ENCODE measurements around the gene CACNA1C. TPM values are rescaled to one million over a fixed set of nuclear protein-coding genes. Genes with fewer than 3 reads are reported as not detected.

Gene CACNA1C
- total and polyA plus RNA-seq, 10 of the 15 experiments (the other 5 are each of a cell fraction or from before 2014, with no cell fraction given): under 0.01 to 0.15 (median 0.09) TPM; not detected in 5

- RAD21 ChIA-PET (ENCODE audit: unreplicated experiment): no interaction called here
- Histone ChIP-seq H3K36me3 (ENCODE audit: control insufficient read depth in 2 of 2, insufficient read depth in 2 of 2, low read length in 1 of 2) (no peaks in the 10 kb centered on the region), H3K9ac (ENCODE audit: control insufficient read depth, insufficient read depth, low read length) (no peak overlapping the region), H3K4me1 (ENCODE audit: control insufficient read depth, insufficient read depth, low read length) (no peaks in the 10 kb centered on the region), H3K27me3 (replicated peaks in 1 of 2; ENCODE audit: control insufficient read depth in 2 of 2, insufficient read depth in 2 of 2, low read length in 1 of 2) (peaks cover 0 to 2% of the 10 kb centered on the region in 2 experiments; a peak in 2 of 4 replicates), H2AFZ (ENCODE audit: control insufficient read depth, low read depth, low read length) (no peak overlapping the region), H3K79me2 (ENCODE audit: control insufficient read depth, insufficient read depth, low read length) (no peaks in the 10 kb centered on the region), H3K27ac (ENCODE audit: control insufficient read depth, insufficient read depth) (no peak overlapping the region), H4K20me1 (ENCODE audit: control insufficient read depth, insufficient read depth) (no peaks in the 10 kb centered on the region), H3K4me2 (ENCODE audit: control insufficient read depth, insufficient read depth) (no peak overlapping the region), H3K9me3 (replicated peaks; ENCODE audit: control insufficient read depth, insufficient read depth, low read length) (no peaks in the 10 kb centered on the region), H3K4me3 (no peak overlapping the region)
- SMC1A ChIA-PET (ENCODE audit: uncharacterized antibody, unreplicated experiment): no interaction called here
- no TSS peak for BruUV-seq (replicated peaks)
- in situ Hi-C loops (cut with MboI) (no loop called here), intact Hi-C loops (cut with micrococcal nuclease; ENCODE audit: unreplicated experiment) (no loop called here)
- DNase-seq (ENCODE audit: low read depth, low spot score): no peak
- no peak for TF ChIP-seq ZBTB11 (CRISPR knock-in tag; IDR thresholded peaks at IDR 0.05)
- TF ChIP-seq BCL11A (IDR thresholded peaks at IDR 0.05; ENCODE audit: low read depth, low read length): no peak
- no peak for TF ChIP-seq BHLHE40 (IDR thresholded peaks at IDR 0.05; ENCODE audit: borderline replicate concordance in 1 of 2, low read depth in 2 of 2, low read length in 1 of 2)
- TF ChIP-seq RFX5 (IDR thresholded peaks at IDR 0.05; ENCODE audit: low read depth, low read length): no peak
- no peak for TF ChIP-seq ZNF687 (IDR thresholded peaks at IDR 0.05)
- no peak for TF ChIP-seq SRF (IDR thresholded peaks at IDR 0.05; ENCODE audit: low read depth in 2 of 2, low read length in 2 of 2)
- TF ChIP-seq TCF12 (IDR thresholded peaks at IDR 0.05; ENCODE audit: low read depth, low read length): no peak
- TF ChIP-seq EGR1 (IDR thresholded peaks at IDR 0.05; ENCODE audit: borderline replicate concordance in 1 of 2, low read depth in 2 of 2, low read length in 2 of 2): no peak
- no peak for TF ChIP-seq PKNOX1 (IDR thresholded peaks at IDR 0.05)
- no peak for TF ChIP-seq SKIL (IDR thresholded peaks at IDR 0.05; ENCODE audit: low read depth, poor library complexity, severe bottlenecking)
- no peak for TF ChIP-seq CHD1 (IDR thresholded peaks at IDR 0.05; ENCODE audit: low read depth, low read length)
- no peak for TF ChIP-seq ESRRA (IDR thresholded peaks at IDR 0.05; ENCODE audit: low read length)
- no peak for TF ChIP-seq HDAC6 (IDR thresholded peaks at IDR 0.05; ENCODE audit: unreplicated experiment)
- TF ChIP-seq NFXL1 (IDR thresholded peaks at IDR 0.05; ENCODE audit: borderline replicate concordance): no peak
- TF ChIP-seq FOXM1 (IDR thresholded peaks at IDR 0.05; ENCODE audit: low read depth, low read length): no peak
- POLR2A ChIA-PET: no interaction called here
- WGBS (ENCODE audit: insufficient coverage, insufficient replicate concordance, low lambda C conversion rate, missing lambda C conversion rate): 75% methylated on average over 3 of the region's 3 CpGs
- FAIRE-seq: no peak
- CTCF ChIA-PET: no interaction called here
- ATAC-seq: no peak
These were observed 627.9 kb downstream of the CACNA1C start for GRCh38 chr12:2680676-2681039.

All from GM12878 (cell line).